ENCODE results near the gene SETD5. TPM values are rescaled to one million over a fixed set of nuclear protein-coding genes. Genes with fewer than 3 reads are reported as not detected.

The SETD5 gene
- total RNA-seq, 2 experiments from 2014 or later = 120 to 214 TPM

- H2AFZ ChIP-seq (ENCODE audit: low read length) = no peak overlapping the region
- TF ChIP-seq EZH2phosphoT487 (IDR thresholded peaks at IDR 0.05; ENCODE audit: borderline replicate concordance, low read depth, low read length) (no peak), CTCF (conservative IDR thresholded peaks at IDR 0.05; ENCODE audit: low read length) (no peak)
- H3K9me2 ChIP-seq (ENCODE audit: insufficient read depth, low read length) = no peaks in the 10 kb centered on the region
- BruUV-seq (replicated peaks) = no TSS peak
- no peak for DNase-seq (ENCODE audit: low spot score)
- no peak overlapping the region for H3K27ac ChIP-seq (ENCODE audit: low read depth, low read length, poor library complexity, severe bottlenecking)
- peaks cover 42% of the 10 kb centered on the region for H3K79me2 ChIP-seq (ENCODE audit: insufficient read depth, low read depth, low read length)
- ChIA-PET POLR2A (no interaction called here), CTCF (ENCODE audit: unreplicated experiment) (no interaction called here)
- peaks cover 5% of the 10 kb centered on the region for H3K4me1 ChIP-seq (ENCODE audit: insufficient read depth, low read length, poor library complexity, severe bottlenecking)
- intact Hi-C loops (cut with micrococcal nuclease; ENCODE audit: unreplicated experiment) = no loop called here
- peaks cover 98% of the 10 kb centered on the region for H3K36me3 ChIP-seq (ENCODE audit: insufficient read depth, low read length)
- no peaks in the 10 kb centered on the region for H3K9me3 ChIP-seq (ENCODE audit: low read length)
- no peak overlapping the region for H3K4me2 ChIP-seq (ENCODE audit: low read length)
- no peak overlapping the region for H3K4me3 ChIP-seq (ENCODE audit: low read depth, low read length, poor library complexity, severe bottlenecking)
- peaks cover 35% of the 10 kb centered on the region for H4K20me1 ChIP-seq (ENCODE audit: insufficient read depth, low read length)
These were observed 10.1 kb upstream of the SETD5 start for GRCh38 chr3:9387322-9387655.

GRCh38 chr3:9388142-9388541 is 9.3 kb upstream of the SETD5 start:
- TF ChIP-seq EZH2phosphoT487 (IDR thresholded peaks at IDR 0.05; ENCODE audit: borderline replicate concordance, low read depth, low read length) = no peak
- TF ChIP-seq CTCF (conservative IDR thresholded peaks at IDR 0.05; ENCODE audit: low read length) = no peak
- no peak for DNase-seq (ENCODE audit: low spot score)
- Histone ChIP-seq H3K36me3 (ENCODE audit: insufficient read depth, low read length) (peaks cover 98% of the 10 kb centered on the region), H4K20me1 (ENCODE audit: insufficient read depth, low read length) (peaks cover 44% of the 10 kb centered on the region), H3K4me1 (ENCODE audit: insufficient read depth, low read length, poor library complexity, severe bottlenecking) (peaks cover 14% of the 10 kb centered on the region), H3K9me2 (ENCODE audit: insufficient read depth, low read length) (no peaks in the 10 kb centered on the region), H2AFZ (ENCODE audit: low read length) (no peak overlapping the region), H3K79me2 (ENCODE audit: insufficient read depth, low read depth, low read length) (peaks cover 51% of the 10 kb centered on the region), H3K4me3 (ENCODE audit: low read depth, low read length, poor library complexity, severe bottlenecking) (no peak overlapping the region), H3K9me3 (ENCODE audit: low read length) (no peaks in the 10 kb centered on the region), H3K27ac (ENCODE audit: low read depth, low read length, poor library complexity, severe bottlenecking) (no peak overlapping the region), H3K4me2 (ENCODE audit: low read length) (no peak overlapping the region)
- no TSS peak for BruUV-seq (replicated peaks)
- POLR2A ChIA-PET = interaction anchor here (0.8 to 1.0 kb wide), 2 partner anchors 10 to 25 kb away, joined by 3 to 4 read pairs; partner anchors contain the start of gene THUMPD3
- CTCF ChIA-PET (ENCODE audit: unreplicated experiment) = no interaction called here
- intact Hi-C loops (cut with micrococcal nuclease; ENCODE audit: unreplicated experiment) = no loop called here

- no TSS peak for BruUV-seq (replicated peaks)
- intact Hi-C loops (cut with micrococcal nuclease; ENCODE audit: unreplicated experiment) = no loop called here
- Histone ChIP-seq H3K36me3 (ENCODE audit: insufficient read depth, low read length) (peaks cover 99% of the 10 kb centered on the region), H3K79me2 (ENCODE audit: insufficient read depth, low read depth, low read length) (peaks cover 56% of the 10 kb centered on the region), H2AFZ (ENCODE audit: low read length) (no peak overlapping the region), H3K9me3 (ENCODE audit: low read length) (no peaks in the 10 kb centered on the region), H3K4me1 (ENCODE audit: insufficient read depth, low read length, poor library complexity, severe bottlenecking) (peaks cover 20% of the 10 kb centered on the region), H3K27ac (ENCODE audit: low read depth, low read length, poor library complexity, severe bottlenecking) (no peak overlapping the region), H3K4me2 (ENCODE audit: low read length) (no peak overlapping the region), H3K9me2 (ENCODE audit: insufficient read depth, low read length) (no peaks in the 10 kb centered on the region), H4K20me1 (ENCODE audit: insufficient read depth, low read length) (peaks cover 49% of the 10 kb centered on the region), H3K4me3 (ENCODE audit: low read depth, low read length, poor library complexity, severe bottlenecking) (no peak overlapping the region)
- CTCF ChIA-PET (ENCODE audit: unreplicated experiment) = no interaction called here
- no peak for TF ChIP-seq EZH2phosphoT487 (IDR thresholded peaks at IDR 0.05; ENCODE audit: borderline replicate concordance, low read depth, low read length)
- no peak for TF ChIP-seq CTCF (conservative IDR thresholded peaks at IDR 0.05; ENCODE audit: low read length)
- DNase-seq (ENCODE audit: low spot score) = no peak
- POLR2A ChIA-PET = interaction anchor here (0.8 to 2.4 kb wide), 4 partner anchors 11 to 26 kb away, joined by 3 to 7 read pairs (median 4); partner anchors contain the start of gene THUMPD3
These were observed 8.7 kb upstream of the SETD5 start for GRCh38 chr3:9388562-9389272.

Measured in OCI-LY7 (cell line).